CD4-positive, alpha-beta T cell treated with Interleukin-4 for 1 hour (primary cell): ENCODE data around the gene RBMY1J.
"Not testable (repeated sequence)": the region's sequence is repeated elsewhere in the genome, so short reads cannot be mapped to it uniquely, and the experiment has no call there.

Experiments
- DNase-seq, 2 donors: peaks; one replicate each; pipeline ENCODE4 v3.0.0-alpha.2; 2020 to 2022

RBMY1J gene

DNA sequence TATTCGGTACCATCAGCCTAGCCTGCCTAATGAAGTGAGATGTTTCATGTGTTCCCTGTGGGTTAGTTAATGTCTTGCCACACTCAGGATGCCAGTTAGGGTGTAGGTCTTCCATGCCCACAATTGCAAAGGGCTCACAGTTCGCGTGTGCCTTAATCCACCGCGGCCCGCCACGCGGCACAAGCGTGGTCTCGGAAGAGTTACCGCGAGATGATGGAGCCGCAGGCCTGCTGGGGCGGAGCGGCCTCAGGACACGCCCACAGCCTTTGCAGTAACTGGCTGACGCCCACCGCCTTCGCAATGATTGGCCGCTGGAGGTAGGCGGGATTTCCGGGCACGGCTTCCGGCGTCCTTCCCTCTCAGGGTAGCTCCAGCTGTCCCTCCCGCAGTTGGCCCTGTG, at the start of gene RBMY1J:
Gene RBMY1J (plus strand): TSS at position 301 of the 400 bp plus-strand sequence. CDS start 2,038 bp downstream, outside the sequence.
- not testable (repeated sequence) for DNase-seq

DNA sequence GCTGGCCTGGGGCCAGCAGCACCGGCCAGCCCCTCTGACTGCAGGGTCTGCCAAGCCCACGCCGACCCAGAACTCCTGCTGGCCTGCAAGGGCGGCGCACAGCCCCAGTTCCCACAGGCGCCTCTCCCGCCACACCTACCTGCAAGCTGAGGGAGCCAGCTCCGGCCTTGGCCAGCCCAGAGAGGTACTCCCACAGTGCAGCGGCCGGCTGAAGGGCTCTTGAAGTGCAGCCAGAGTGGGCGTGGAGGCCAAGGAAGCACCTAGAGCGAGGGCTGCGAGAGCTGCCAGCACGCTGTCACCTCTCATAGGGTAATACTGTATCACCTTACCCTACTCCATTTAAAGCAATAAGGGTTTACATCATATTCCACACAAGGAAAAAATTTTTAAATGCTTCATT, 35.8 kb upstream of the RBMY1J start:
- DNase-seq = no peak

DNA sequence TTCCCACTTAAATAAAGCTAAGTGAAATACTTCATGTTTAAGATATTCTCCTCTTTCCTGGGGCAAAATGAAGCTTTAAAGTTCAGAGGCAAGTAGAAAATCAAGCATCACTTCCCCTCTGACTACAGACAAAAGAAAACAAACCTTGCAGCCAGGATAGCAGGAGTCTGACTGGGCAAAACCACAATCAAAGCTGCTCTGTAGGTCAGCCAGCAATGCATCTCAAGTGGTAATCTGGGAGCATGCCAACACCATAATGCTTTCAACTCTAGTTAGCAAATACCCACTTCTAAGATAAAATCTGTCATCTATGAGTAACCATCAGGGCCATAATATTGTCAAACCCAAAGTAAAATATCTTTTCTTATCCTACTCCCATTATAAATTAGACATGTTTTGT, 32.6 kb upstream of the RBMY1J start:
- DNase-seq = no peak

DNA sequence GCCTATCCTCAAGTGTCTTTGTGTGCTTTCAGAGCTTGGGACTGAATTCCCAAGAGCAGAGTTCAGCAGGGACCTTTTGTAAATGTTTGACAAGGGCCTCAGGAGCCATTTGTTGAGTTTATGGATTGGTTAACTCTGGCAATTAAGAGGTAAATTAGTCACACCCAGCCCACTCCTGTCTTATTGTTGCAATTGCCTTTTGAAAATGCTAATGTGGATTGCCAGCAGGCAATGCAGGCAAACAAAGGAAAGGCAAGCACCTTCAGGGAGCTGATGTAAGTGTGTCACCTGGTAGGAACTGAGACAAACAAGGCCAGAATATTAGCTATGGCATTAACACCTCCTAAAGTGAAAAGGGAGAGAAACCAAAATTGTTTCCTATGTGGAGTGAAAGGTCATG, 29.7 kb upstream of the RBMY1J start:
- DNase-seq = no peak

DNA sequence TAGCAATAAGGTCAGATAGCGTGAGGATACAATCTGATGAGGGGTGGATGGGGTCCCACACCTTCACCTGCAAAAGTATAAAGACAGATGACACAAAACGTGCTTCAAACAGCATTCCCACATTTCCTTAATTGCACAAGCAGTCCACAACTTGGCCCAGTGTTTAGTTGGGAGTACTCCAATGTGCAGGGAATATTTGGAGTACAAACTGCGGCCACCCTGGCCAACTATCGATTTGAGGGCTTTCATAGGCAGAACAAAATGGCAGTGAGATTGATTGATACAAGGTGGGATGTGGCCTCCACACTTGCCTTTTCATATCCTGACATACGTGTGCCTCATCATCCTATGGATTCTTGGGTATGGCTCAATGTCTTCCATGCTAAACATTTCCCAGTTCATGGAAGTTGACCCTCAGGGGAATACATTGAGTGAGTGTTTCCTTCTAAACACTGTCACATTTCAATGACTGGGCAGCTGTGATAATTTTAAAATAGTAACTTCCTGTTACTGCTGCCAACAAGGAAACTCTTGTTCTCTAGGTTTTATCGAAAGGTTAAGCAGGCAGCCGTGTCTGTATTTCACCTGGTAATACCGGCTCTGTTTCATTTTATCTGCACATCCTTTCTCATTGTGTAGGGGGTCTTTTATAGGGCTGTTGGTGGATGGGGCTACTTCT, 41.6 kb downstream of the RBMY1J start:
- DNase-seq = not testable (repeated sequence)

DNA sequence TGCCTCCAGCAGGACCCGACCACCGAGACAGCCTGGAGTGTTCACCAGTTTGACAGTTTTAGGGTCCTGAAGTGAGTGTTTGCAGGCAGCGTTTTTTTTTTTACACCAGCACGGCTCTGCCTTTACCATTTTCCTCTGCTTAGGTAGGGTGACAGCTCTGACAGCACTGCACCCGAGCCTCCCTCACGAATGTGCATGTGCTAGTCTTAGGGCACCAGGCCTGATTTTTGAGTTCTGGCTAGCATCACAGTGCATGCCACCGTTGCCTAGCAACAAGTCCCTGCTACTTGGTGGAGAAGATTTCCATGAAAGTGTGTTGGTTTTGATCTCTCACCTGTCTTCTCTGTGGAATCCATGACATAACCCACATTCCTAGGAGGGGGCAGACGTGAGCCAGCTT, 52.3 kb downstream of the RBMY1J start:
- DNase-seq = not testable (repeated sequence)

DNA sequence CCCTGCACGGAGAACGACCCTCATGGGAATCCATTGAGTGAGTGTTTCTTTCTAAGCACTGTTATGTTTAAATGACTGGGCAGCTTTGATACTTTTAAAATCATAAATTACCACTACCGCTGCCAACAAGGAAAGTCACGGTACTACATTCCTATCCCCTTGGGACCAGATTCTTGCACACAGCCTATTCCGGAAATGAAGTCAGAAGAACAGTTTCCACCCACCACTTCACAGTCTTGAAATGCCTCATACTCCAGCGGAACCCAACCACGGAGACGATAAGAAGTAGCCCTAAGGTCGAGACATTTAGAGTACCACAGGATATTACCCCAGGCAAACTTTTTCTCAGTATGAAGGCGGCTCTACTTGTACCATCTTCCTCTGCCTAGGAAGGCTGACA, 58.8 kb downstream of the RBMY1J start:
- not testable (repeated sequence) for DNase-seq
